WTC11 (cell line): ENCODE data around the gene DMPK. TPM values are rescaled to one million over a fixed set of nuclear protein-coding genes. Genes with fewer than 3 reads are reported as not detected.

Source experiments
- ATAC-seq: fragments of 200-7000 bp; cut with Tn5 transposase; 2 replicates; pipeline ENCODE4 v1.10.0; 2021; ENCODE audit warnings: mild to moderate bottlenecking, moderate library complexity
- CTCF ChIA-PET: fragments of 300-600 bp; sonication (Branson Sonifier 250); formaldehyde crosslinking; loops from one replicate; lab custom pipeline; 2021; ENCODE audit warnings: antibody characterized with exemption; lab: Charles Lee
- POLR2A ChIA-PET: fragments of 350-600 bp; sonication (Branson Sonifier 250); formaldehyde crosslinking; loops from one replicate; lab custom pipeline; 2021; ENCODE audit warnings: antibody characterized with exemption; lab: Charles Lee
- DNase-seq: peaks from one replicate; pipeline ENCODE4 v3.0.0; 2021; ENCODE audit warnings: low spot score
- H3K27ac Mint-ChIP-seq: 2 replicates; pipeline ENCODE4 v1.8.0; 2021; ENCODE audit warnings: mixed read lengths
- H3K27me3 Mint-ChIP-seq: 2 replicates; pipeline ENCODE4 v1.8.0; 2021; ENCODE audit warnings: low read depth, mild to moderate bottlenecking, moderate library complexity, mixed read lengths
- H3K36me3 Mint-ChIP-seq: 2 replicates; pipeline ENCODE4 v1.8.0; 2021; ENCODE audit warnings: mixed read lengths
- H3K4me1 Mint-ChIP-seq: 2 replicates; pipeline ENCODE4 v1.8.0; 2022; ENCODE audit warnings: mixed read lengths
- H3K4me3 Mint-ChIP-seq: 2 replicates; pipeline ENCODE4 v1.8.0; 2021; ENCODE audit warnings: mild to moderate bottlenecking, moderate library complexity, mixed read lengths
- H3K9me3 Mint-ChIP-seq: 2 replicates; pipeline ENCODE4 v1.8.0; 2021; ENCODE audit warnings: mixed read lengths
- CDX4 ChIP-seq: fragments of 250-450 bp; sonication (Bioruptor Pico); IDR thresholded peaks from 2 replicates; pipeline ENCODE4 v1.9.0; 2021; ENCODE audit warnings: moderate library complexity, mild to moderate bottlenecking, inconsistent platforms, borderline replicate concordance
- FOXK1 ChIP-seq: sonication (generic); formaldehyde crosslinking; IDR thresholded peaks from 2 replicates; pipeline ENCODE4 v1.8.0; 2022; ENCODE audit warnings: mild to moderate bottlenecking, moderate library complexity, missing genetic modification reagents
- GABPB1 ChIP-seq: sonication (generic); formaldehyde crosslinking; IDR thresholded peaks from 2 replicates; pipeline ENCODE4 v1.8.1; 2023; ENCODE audit warnings: mild to moderate bottlenecking, missing genetic modification reagents
- GTF2I ChIP-seq: fragments of 250-450 bp; sonication (Bioruptor Pico); conservative IDR thresholded peaks from 2 replicates; pipeline ENCODE4 v1.4.0; 2021; ENCODE audit warnings: mild to moderate bottlenecking
- NFYB ChIP-seq: sonication (generic); formaldehyde crosslinking; conservative IDR thresholded peaks from 2 replicates; pipeline ENCODE4 v1.8.0; 2022; ENCODE audit warnings: low read depth, missing genetic modification reagents
- SP1 ChIP-seq: sonication (generic); formaldehyde crosslinking; conservative IDR thresholded peaks from 2 replicates; pipeline ENCODE4 v1.8.1; 2022; ENCODE audit warnings: missing genetic modification reagents
- TEAD1 ChIP-seq: sonication (generic); formaldehyde crosslinking; IDR thresholded peaks from 2 replicates; pipeline ENCODE4 v1.8.0; 2022; ENCODE audit warnings: mild to moderate bottlenecking, missing genetic modification reagents
- ZNF121 ChIP-seq: sonication (generic); formaldehyde crosslinking; IDR thresholded peaks from 2 replicates; pipeline ENCODE4 v1.8.0; 2023; ENCODE audit warnings: missing genetic modification reagents
- ZNF317 ChIP-seq: sonication (generic); formaldehyde crosslinking; IDR thresholded peaks from 2 replicates; pipeline ENCODE4 v1.8.1; 2023; ENCODE audit warnings: low read depth, mild to moderate bottlenecking, moderate library complexity, missing genetic modification reagents, borderline replicate concordance
- ZNF671 ChIP-seq: fragments of 250-450 bp; sonication (Bioruptor Pico); IDR thresholded peaks from 2 replicates; pipeline ENCODE4 v1.8.0; 2021; ENCODE audit warnings: mild to moderate bottlenecking
- total RNA-seq: library from RNA; stranded (reverse); gene quantifications from 3 replicates; pipeline ENCODE4 v1.2.3, GENCODE V29; 2021
- TF ChIP-seq, protein P1 (sequence below): sonication (generic); formaldehyde crosslinking; IDR thresholded peaks from 2 replicates; pipeline ENCODE4 v1.8.1; 2022; ENCODE audit warnings: low read depth, mild to moderate bottlenecking, moderate library complexity, missing genetic modification reagents, borderline replicate concordance
- TF ChIP-seq, protein P2 (sequence below): sonication (generic); formaldehyde crosslinking; IDR thresholded peaks from 2 replicates; pipeline ENCODE4 v1.8.1; 2022; ENCODE audit warnings: mild to moderate bottlenecking, missing genetic modification reagents, moderate library complexity, borderline replicate concordance
- TF ChIP-seq, protein P3 (sequence below): fragments of 250-450 bp; sonication (Bioruptor Pico); IDR thresholded peaks from 2 replicates; pipeline ENCODE4 v1.9.0; 2021; ENCODE audit warnings: mild to moderate bottlenecking, borderline replicate concordance

The DMPK gene
- total RNA-seq, 1 experiment from 2014 or later = 42.7 TPM

DNA sequence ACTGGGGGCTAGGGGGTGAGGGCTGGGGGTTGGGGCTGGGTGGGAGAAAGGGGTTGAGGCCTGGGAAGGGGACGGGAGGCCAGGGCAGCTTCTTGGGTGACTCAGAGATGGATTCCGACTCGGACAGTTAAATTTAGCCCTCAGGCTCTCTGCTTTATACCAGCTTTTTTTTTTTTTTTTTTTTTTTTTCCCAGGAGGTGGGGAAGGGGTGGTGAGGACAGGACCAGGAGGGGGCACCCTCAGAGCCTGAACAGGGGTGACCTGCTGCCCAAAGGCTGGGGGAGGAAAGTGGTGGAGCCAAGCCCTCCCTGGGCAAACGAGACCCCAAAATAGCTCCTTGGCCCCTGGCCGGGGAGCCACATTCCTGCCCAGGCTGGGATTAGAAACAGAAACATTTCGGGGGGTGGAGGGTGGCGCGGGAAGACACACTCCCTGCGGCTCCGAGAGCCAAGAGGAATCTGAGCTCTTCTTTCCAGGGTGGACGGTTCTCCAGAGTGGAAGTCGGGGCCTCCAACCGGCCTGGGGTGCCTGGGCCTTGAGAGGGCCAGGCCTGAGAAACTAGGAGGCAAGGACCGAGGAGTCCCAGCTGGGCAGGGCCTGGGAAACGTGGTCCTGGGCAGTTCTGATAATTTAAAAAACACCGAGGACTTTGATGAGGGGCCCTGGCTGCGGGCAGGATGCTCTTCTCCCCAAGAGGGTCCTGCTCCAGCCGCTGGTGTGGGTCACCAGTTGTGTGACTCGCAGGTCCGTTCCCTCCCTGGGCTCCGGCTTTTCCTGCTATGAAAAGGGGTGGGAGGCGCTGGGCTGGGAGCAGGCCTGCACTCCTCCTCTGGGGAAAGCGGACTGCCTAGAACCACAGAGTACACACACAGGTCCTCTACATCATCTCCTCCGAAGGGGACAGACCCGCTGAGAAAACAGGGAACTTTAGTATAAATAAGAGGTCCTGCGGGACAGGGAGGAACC, 813 bp upstream of the DMPK start:
- Mint-ChIP-seq H3K36me3 (peaks cover 18% of the 10 kb centered on the region), H3K27ac (no peak overlapping the region; the same call in 1 of the 2 replicates), H3K9me3 (no peaks in the 10 kb centered on the region), H3K4me1 (peaks cover 33% of the 10 kb centered on the region), H3K27me3 (peaks cover 32% of the 10 kb centered on the region), H3K4me3 (no peak overlapping the region)
- TF ChIP-seq NFYB (CRISPR knock-in tag) (no peak), ZNF317 (CRISPR knock-in tag) (no peak), GABPB1 (no peak), ZNF121 (CRISPR knock-in tag) (no peak), TEAD1 (CRISPR knock-in tag) (no peak), GTF2I (CRISPR knock-in tag) (no peak), CDX4 (CRISPR knock-in tag) (no peak), FOXK1 (CRISPR knock-in tag) (no peak), ZNF671 (no peak)
- TF ChIP-seq, protein P1, sequence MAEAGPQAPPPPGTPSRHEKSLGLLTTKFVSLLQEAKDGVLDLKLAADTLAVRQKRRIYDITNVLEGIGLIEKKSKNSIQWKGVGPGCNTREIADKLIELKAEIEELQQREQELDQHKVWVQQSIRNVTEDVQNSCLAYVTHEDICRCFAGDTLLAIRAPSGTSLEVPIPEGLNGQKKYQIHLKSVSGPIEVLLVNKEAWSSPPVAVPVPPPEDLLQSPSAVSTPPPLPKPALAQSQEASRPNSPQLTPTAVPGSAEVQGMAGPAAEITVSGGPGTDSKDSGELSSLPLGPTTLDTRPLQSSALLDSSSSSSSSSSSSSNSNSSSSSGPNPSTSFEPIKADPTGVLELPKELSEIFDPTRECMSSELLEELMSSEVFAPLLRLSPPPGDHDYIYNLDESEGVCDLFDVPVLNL (CRISPR knock-in tag) = no peak
- TF ChIP-seq, protein P2, sequence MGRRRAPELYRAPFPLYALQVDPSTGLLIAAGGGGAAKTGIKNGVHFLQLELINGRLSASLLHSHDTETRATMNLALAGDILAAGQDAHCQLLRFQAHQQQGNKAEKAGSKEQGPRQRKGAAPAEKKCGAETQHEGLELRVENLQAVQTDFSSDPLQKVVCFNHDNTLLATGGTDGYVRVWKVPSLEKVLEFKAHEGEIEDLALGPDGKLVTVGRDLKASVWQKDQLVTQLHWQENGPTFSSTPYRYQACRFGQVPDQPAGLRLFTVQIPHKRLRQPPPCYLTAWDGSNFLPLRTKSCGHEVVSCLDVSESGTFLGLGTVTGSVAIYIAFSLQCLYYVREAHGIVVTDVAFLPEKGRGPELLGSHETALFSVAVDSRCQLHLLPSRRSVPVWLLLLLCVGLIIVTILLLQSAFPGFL (CRISPR knock-in tag) = no peak
- TF ChIP-seq, protein P3, sequence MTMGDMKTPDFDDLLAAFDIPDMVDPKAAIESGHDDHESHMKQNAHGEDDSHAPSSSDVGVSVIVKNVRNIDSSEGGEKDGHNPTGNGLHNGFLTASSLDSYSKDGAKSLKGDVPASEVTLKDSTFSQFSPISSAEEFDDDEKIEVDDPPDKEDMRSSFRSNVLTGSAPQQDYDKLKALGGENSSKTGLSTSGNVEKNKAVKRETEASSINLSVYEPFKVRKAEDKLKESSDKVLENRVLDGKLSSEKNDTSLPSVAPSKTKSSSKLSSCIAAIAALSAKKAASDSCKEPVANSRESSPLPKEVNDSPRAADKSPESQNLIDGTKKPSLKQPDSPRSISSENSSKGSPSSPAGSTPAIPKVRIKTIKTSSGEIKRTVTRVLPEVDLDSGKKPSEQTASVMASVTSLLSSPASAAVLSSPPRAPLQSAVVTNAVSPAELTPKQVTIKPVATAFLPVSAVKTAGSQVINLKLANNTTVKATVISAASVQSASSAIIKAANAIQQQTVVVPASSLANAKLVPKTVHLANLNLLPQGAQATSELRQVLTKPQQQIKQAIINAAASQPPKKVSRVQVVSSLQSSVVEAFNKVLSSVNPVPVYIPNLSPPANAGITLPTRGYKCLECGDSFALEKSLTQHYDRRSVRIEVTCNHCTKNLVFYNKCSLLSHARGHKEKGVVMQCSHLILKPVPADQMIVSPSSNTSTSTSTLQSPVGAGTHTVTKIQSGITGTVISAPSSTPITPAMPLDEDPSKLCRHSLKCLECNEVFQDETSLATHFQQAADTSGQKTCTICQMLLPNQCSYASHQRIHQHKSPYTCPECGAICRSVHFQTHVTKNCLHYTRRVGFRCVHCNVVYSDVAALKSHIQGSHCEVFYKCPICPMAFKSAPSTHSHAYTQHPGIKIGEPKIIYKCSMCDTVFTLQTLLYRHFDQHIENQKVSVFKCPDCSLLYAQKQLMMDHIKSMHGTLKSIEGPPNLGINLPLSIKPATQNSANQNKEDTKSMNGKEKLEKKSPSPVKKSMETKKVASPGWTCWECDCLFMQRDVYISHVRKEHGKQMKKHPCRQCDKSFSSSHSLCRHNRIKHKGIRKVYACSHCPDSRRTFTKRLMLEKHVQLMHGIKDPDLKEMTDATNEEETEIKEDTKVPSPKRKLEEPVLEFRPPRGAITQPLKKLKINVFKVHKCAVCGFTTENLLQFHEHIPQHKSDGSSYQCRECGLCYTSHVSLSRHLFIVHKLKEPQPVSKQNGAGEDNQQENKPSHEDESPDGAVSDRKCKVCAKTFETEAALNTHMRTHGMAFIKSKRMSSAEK (CRISPR knock-in tag) = no peak
- no peak for DNase-seq
- CTCF ChIA-PET = interaction anchor here (0.5 to 5.4 kb wide), 18 partner anchors 9 to 570 kb away, joined by 3 to 175 read pairs (median 6); partner anchors contain the start of genes DMWD, FOXA3, QPCTL and RSPH6A
- POLR2A ChIA-PET = interaction anchor here (0.6 to 5.4 kb wide), 5 partner anchors 10 to 52 kb away, joined by 3 to 70 read pairs (median 6); partner anchors contain the start of genes DMWD, FBXO46 and SIX5
- no peak for ATAC-seq

DNA sequence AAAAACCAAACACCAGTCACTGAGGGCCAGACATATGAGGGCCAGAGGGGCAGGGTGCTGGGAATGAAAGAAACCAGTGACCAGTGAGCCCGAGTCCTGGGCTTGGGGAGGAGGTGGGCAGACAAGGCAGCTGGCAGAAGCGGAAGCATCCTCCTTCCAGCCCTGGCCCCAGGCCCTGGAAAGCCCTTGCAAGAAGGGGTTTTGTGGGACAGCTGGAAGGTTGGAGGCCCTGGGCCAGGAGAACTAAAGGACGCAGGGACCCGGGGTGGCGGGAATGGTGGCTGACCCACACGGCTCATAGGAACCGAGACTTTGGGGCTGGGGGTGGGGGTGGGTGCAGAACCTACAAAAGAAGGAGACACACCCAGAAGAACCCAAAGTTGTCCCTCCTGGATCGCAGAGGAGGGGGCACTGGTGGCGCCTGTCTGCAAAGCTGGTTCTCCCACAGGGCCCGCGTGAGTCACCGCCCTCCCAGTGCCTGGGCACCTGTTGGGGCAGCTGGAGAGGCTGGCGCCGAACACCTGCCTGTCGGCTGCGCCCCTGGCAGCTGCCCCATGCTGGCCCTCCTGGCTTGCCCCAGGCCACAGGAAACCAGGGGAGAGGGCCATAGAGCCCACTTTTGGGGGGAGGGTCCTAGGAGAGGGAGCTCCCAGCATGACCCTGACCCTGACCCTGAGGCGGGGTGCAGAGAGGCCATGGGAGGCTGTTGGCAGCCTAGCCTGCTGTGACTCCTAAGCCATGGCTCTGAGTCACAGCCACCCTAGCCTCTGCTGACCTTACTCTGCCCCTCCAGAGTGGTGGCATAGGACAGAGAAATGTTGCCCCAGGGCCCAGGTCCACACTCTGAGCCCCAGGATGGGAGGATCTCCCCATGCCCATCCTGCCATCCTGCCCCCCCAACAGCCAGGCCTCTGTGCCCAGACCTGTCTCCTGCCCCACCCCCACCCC, 802 bp downstream of the DMPK start:
- Mint-ChIP-seq H3K4me3 (no peak overlapping the region), H3K27ac (no peak overlapping the region), H3K27me3 (peaks cover 32% of the 10 kb centered on the region), H3K4me1 (peaks cover 33% of the 10 kb centered on the region), H3K9me3 (no peaks in the 10 kb centered on the region), H3K36me3 (peaks cover 12% of the 10 kb centered on the region)
- ChIA-PET POLR2A (interaction anchor here (5.4 kb wide), 1 partner anchor 11 kb away, joined by 70 read pairs; the partner anchor contains the start of gene SIX5), CTCF (interaction anchor here (0.6 to 5.4 kb wide), 8 partner anchors 11 to 102 kb away, joined by 4 to 175 read pairs (median 10); partner anchors contain the start of genes DMWD, RSPH6A and SIX5)
- TF ChIP-seq SP1 (CRISPR knock-in tag) = no peak
- no peak for ATAC-seq
- DNase-seq = no peak
